Measurements from ENCODE around the gene ADSL.

ADSL gene

GRCh38 chr22:40383905-40384304, 37.6 kb downstream of the ADSL start:
- Histone ChIP-seq H3K9ac (no peak overlapping the region), H3K36me3 (peaks cover 38% of the 10 kb centered on the region), H3K27ac (no peak overlapping the region), H3K9me3 (no peaks in the 10 kb centered on the region), H4K20me1 (peaks cover 59% of the 10 kb centered on the region; the same call in 1 of the 2 replicates), H3K4me2 (no peak overlapping the region; the same call in 1 of the 2 replicates), H3K4me3 (no peak overlapping the region), H3K27me3 (no peaks in the 10 kb centered on the region), H3K4me1 (peaks cover 45% of the 10 kb centered on the region)
- no peak for TF ChIP-seq Cebpa-rat (IDR thresholded peaks at IDR 0.05)

- TF ChIP-seq Cebpa-rat (IDR thresholded peaks at IDR 0.05): no peak
- Histone ChIP-seq H3K4me2 (peak overlapping the region; percentile 83), H3K4me3 (peak overlapping the region; percentile 20; the same call in 1 of the 2 replicates), H4K20me1 (peaks cover 66% of the 10 kb centered on the region; the same call in 1 of the 2 replicates), H3K9ac (peak overlapping the region; percentile 42; the same call in 1 of the 2 replicates), H3K27me3 (no peaks in the 10 kb centered on the region), H3K27ac (peak overlapping the region; percentile 66), H3K4me1 (peaks cover 38% of the 10 kb centered on the region), H3K9me3 (no peaks in the 10 kb centered on the region), H3K36me3 (peaks cover 37% of the 10 kb centered on the region)
Measured at GRCh38 chr22:40385036-40385782, 38.9 kb downstream of the ADSL start.

- TF ChIP-seq Cebpa-rat (IDR thresholded peaks at IDR 0.05): no peak
- Histone ChIP-seq H3K9ac (no peak overlapping the region), H3K4me2 (no peak overlapping the region), H3K4me1 (peaks cover 54% of the 10 kb centered on the region), H4K20me1 (peaks cover 76% of the 10 kb centered on the region; the same call in 1 of the 2 replicates), H3K4me3 (no peak overlapping the region), H3K9me3 (no peaks in the 10 kb centered on the region), H3K27me3 (no peaks in the 10 kb centered on the region), H3K36me3 (peaks cover 20% of the 10 kb centered on the region), H3K27ac (no peak overlapping the region)
Measured at GRCh38 chr22:40387746-40388145, 41.4 kb downstream of the ADSL start.

GRCh38 chr22:40388231-40388630, 41.9 kb downstream of the ADSL start:
- no peak for TF ChIP-seq Cebpa-rat (IDR thresholded peaks at IDR 0.05)
- H4K20me1 ChIP-seq: peaks cover 76% of the 10 kb centered on the region; the same call in 1 of the 2 replicates
- peaks cover 56% of the 10 kb centered on the region for H3K4me1 ChIP-seq
- H3K4me3 ChIP-seq: no peak overlapping the region
- no peak overlapping the region for H3K27ac ChIP-seq
- no peaks in the 10 kb centered on the region for H3K9me3 ChIP-seq
- peaks cover 23% of the 10 kb centered on the region for H3K36me3 ChIP-seq
- no peak overlapping the region for H3K4me2 ChIP-seq
- H3K9ac ChIP-seq: no peak overlapping the region
- no peaks in the 10 kb centered on the region for H3K27me3 ChIP-seq

GRCh38 chr22:40391417-40391816, 45.1 kb downstream of the ADSL start:
- H3K27ac ChIP-seq: peak overlapping the region; percentile 49; the same call in 1 of the 2 replicates
- peaks cover 65% of the 10 kb centered on the region; the same call in 1 of the 2 replicates for H4K20me1 ChIP-seq
- H3K4me2 ChIP-seq: peak overlapping the region; percentile 22; the same call in 1 of the 2 replicates
- no peak overlapping the region for H3K4me3 ChIP-seq
- peaks cover 57% of the 10 kb centered on the region for H3K4me1 ChIP-seq
- no peak for TF ChIP-seq Cebpa-rat (IDR thresholded peaks at IDR 0.05)
- H3K9me3 ChIP-seq: no peaks in the 10 kb centered on the region
- no peaks in the 10 kb centered on the region for H3K27me3 ChIP-seq
- H3K9ac ChIP-seq: no peak overlapping the region
- peaks cover 31% of the 10 kb centered on the region for H3K36me3 ChIP-seq

- Histone ChIP-seq H3K27me3 (no peaks in the 10 kb centered on the region), H3K4me1 (peaks cover 67% of the 10 kb centered on the region), H4K20me1 (peaks cover 65% of the 10 kb centered on the region; the same call in 1 of the 2 replicates), H3K4me2 (no peak overlapping the region), H3K9me3 (no peaks in the 10 kb centered on the region), H3K9ac (no peak overlapping the region), H3K27ac (no peak overlapping the region), H3K36me3 (peaks cover 29% of the 10 kb centered on the region), H3K4me3 (no peak overlapping the region)
- no peak for TF ChIP-seq Cebpa-rat (IDR thresholded peaks at IDR 0.05)
Measured at GRCh38 chr22:40392618-40393017, 46.3 kb downstream of the ADSL start.

- Histone ChIP-seq H3K36me3 (peaks cover 15% of the 10 kb centered on the region), H4K20me1 (peaks cover 69% of the 10 kb centered on the region), H3K4me3 (no peak overlapping the region), H3K4me1 (peaks cover 85% of the 10 kb centered on the region), H3K27ac (peak overlapping the region; percentile 35; the same call in 1 of the 2 replicates), H3K9ac (no peak overlapping the region), H3K9me3 (no peaks in the 10 kb centered on the region), H3K27me3 (no peaks in the 10 kb centered on the region), H3K4me2 (peak overlapping the region; percentile 77)
- no peak for TF ChIP-seq Cebpa-rat (IDR thresholded peaks at IDR 0.05)
Measured at GRCh38 chr22:40394607-40395006, 48.3 kb downstream of the ADSL start.

- H3K27ac ChIP-seq: no peak overlapping the region
- H3K9me3 ChIP-seq: no peaks in the 10 kb centered on the region
- H3K27me3 ChIP-seq: no peaks in the 10 kb centered on the region
- H3K4me2 ChIP-seq: peak overlapping the region; percentile 77
- H4K20me1 ChIP-seq: peaks cover 71% of the 10 kb centered on the region
- H3K4me1 ChIP-seq: peaks cover 95% of the 10 kb centered on the region
- H3K9ac ChIP-seq: no peak overlapping the region
- peaks cover 15% of the 10 kb centered on the region for H3K36me3 ChIP-seq
- no peak for TF ChIP-seq Cebpa-rat (IDR thresholded peaks at IDR 0.05)
- no peak overlapping the region for H3K4me3 ChIP-seq
Measured at GRCh38 chr22:40395607-40396006, 49.3 kb downstream of the ADSL start.

GRCh38 chr22:40396882-40397281, 50.6 kb downstream of the ADSL start:
- Histone ChIP-seq H3K27ac (peak overlapping the region; percentile 58), H3K4me3 (peak overlapping the region; percentile 11; the same call in 1 of the 2 replicates), H3K9me3 (no peaks in the 10 kb centered on the region), H4K20me1 (peaks cover 62% of the 10 kb centered on the region), H3K9ac (peak overlapping the region; percentile 43; the same call in 1 of the 2 replicates), H3K36me3 (peaks cover 26% of the 10 kb centered on the region), H3K27me3 (no peaks in the 10 kb centered on the region), H3K4me1 (peaks cover 99% of the 10 kb centered on the region), H3K4me2 (peak overlapping the region; percentile 77)
- no peak for TF ChIP-seq Cebpa-rat (IDR thresholded peaks at IDR 0.05)

- H3K4me3 ChIP-seq: no peak overlapping the region
- H3K4me2 ChIP-seq: peak overlapping the region; percentile 77
- H4K20me1 ChIP-seq: peaks cover 57% of the 10 kb centered on the region
- peaks cover 32% of the 10 kb centered on the region for H3K36me3 ChIP-seq
- TF ChIP-seq Cebpa-rat (IDR thresholded peaks at IDR 0.05): no peak
- H3K27me3 ChIP-seq: no peaks in the 10 kb centered on the region
- H3K9me3 ChIP-seq: no peaks in the 10 kb centered on the region
- H3K9ac ChIP-seq: 0 out of 2 replicates have a peak overlapping the region, but pooled peaks have one; percentile 43
- H3K27ac ChIP-seq: peak overlapping the region; percentile 58
- peaks cover 99% of the 10 kb centered on the region for H3K4me1 ChIP-seq
Measured at GRCh38 chr22:40397396-40397795, 51.1 kb downstream of the ADSL start.
